Measurements from ENCODE around the gene CAMK2N2.

CAMK2N2 gene

GRCh38 chr3:184229394-184230080 is 31.8 kb downstream of the CAMK2N2 start, which contains the start of gene VWA5B2:
Gene VWA5B2, plus strand, starts transcription at chr3:184229585. Its CDS starts 944 bp downstream, at chr3:184230529.
- peaks cover 52% of the 10 kb centered on the region for H3K27me3 ChIP-seq
- peak within 1 kb of the TSS; percentile 63 for H3K9ac ChIP-seq
- H3K9me3 ChIP-seq: no peaks in the 10 kb centered on the region
- H4K20me1 ChIP-seq: peaks cover 34% of the 10 kb centered on the region
- H3K4me2 ChIP-seq: peak within 1 kb of the TSS; percentile 100
- no peaks in the 10 kb centered on the region for H3K36me3 ChIP-seq
- H3K27ac ChIP-seq: no peak within 1 kb of the TSS
- no peak for TF ChIP-seq Cebpa-rat (IDR thresholded peaks at IDR 0.05)
- peak within 1 kb of the TSS; percentile 80 for H3K4me3 ChIP-seq
- H3K4me1 ChIP-seq: peaks cover 52% of the 10 kb centered on the region

- Histone ChIP-seq H3K27me3 (peaks cover 52% of the 10 kb centered on the region), H3K27ac (no peak overlapping the region), H3K4me1 (peaks cover 42% of the 10 kb centered on the region), H3K9ac (no peak overlapping the region), H4K20me1 (peaks cover 34% of the 10 kb centered on the region), H3K36me3 (no peaks in the 10 kb centered on the region), H3K9me3 (no peaks in the 10 kb centered on the region), H3K4me3 (no peak overlapping the region; the same call in 1 of the 2 replicates), H3K4me2 (peak overlapping the region; percentile 100)
- TF ChIP-seq Cebpa-rat (IDR thresholded peaks at IDR 0.05): no peak
Measured at GRCh38 chr3:184228376-184229137, 32.8 kb downstream of the CAMK2N2 start.

- Histone ChIP-seq H3K4me2 (no peak overlapping the region), H3K27me3 (peaks cover 49% of the 10 kb centered on the region), H3K4me3 (no peak overlapping the region), H3K27ac (no peak overlapping the region), H4K20me1 (peaks cover 34% of the 10 kb centered on the region), H3K9me3 (no peaks in the 10 kb centered on the region), H3K9ac (no peak overlapping the region), H3K36me3 (no peaks in the 10 kb centered on the region), H3K4me1 (peaks cover 32% of the 10 kb centered on the region)
- TF ChIP-seq Cebpa-rat (IDR thresholded peaks at IDR 0.05): no peak
Measured at GRCh38 chr3:184227481-184227935, 33.8 kb downstream of the CAMK2N2 start.

GRCh38 chr3:184223946-184224345 is 37.4 kb downstream of the CAMK2N2 start:
- Histone ChIP-seq H3K4me3 (no peak overlapping the region), H3K4me1 (0 out of 2 replicates have a peak, but pooled peaks cover 7% of the 10 kb centered on the region), H3K4me2 (no peak overlapping the region), H3K36me3 (no peaks in the 10 kb centered on the region), H3K27me3 (peaks cover 14% of the 10 kb centered on the region), H4K20me1 (peaks cover 12% of the 10 kb centered on the region; the same call in 1 of the 2 replicates), H3K27ac (no peak overlapping the region), H3K9me3 (no peaks in the 10 kb centered on the region), H3K9ac (no peak overlapping the region)
- no peak for TF ChIP-seq Cebpa-rat (IDR thresholded peaks at IDR 0.05)

- H3K4me2 ChIP-seq: no peak overlapping the region
- no peak overlapping the region for H3K9ac ChIP-seq
- H3K27me3 ChIP-seq: no peaks in the 10 kb centered on the region
- H4K20me1 ChIP-seq: no peaks in the 10 kb centered on the region
- no peak for TF ChIP-seq Cebpa-rat (IDR thresholded peaks at IDR 0.05)
- no peaks in the 10 kb centered on the region for H3K36me3 ChIP-seq
- no peaks in the 10 kb centered on the region for H3K9me3 ChIP-seq
- H3K4me1 ChIP-seq: no peaks in the 10 kb centered on the region
- no peak overlapping the region for H3K4me3 ChIP-seq
- no peak overlapping the region for H3K27ac ChIP-seq
Measured at GRCh38 chr3:184222521-184222920, 38.8 kb downstream of the CAMK2N2 start.

GRCh38 chr3:184218814-184219213 is 42.5 kb downstream of the CAMK2N2 start:
- H3K4me3 ChIP-seq: no peak overlapping the region
- H3K27ac ChIP-seq: no peak overlapping the region
- H3K36me3 ChIP-seq: no peaks in the 10 kb centered on the region
- H3K4me1 ChIP-seq: no peaks in the 10 kb centered on the region
- no peak overlapping the region for H3K4me2 ChIP-seq
- H3K9ac ChIP-seq: no peak overlapping the region
- no peaks in the 10 kb centered on the region for H3K9me3 ChIP-seq
- TF ChIP-seq Cebpa-rat (IDR thresholded peaks at IDR 0.05): no peak
- no peaks in the 10 kb centered on the region for H4K20me1 ChIP-seq
- H3K27me3 ChIP-seq: no peaks in the 10 kb centered on the region

- no peak overlapping the region for H3K9ac ChIP-seq
- H3K27me3 ChIP-seq: no peaks in the 10 kb centered on the region
- H3K4me2 ChIP-seq: no peak overlapping the region
- no peaks in the 10 kb centered on the region for H3K4me1 ChIP-seq
- no peak overlapping the region for H3K27ac ChIP-seq
- no peaks in the 10 kb centered on the region for H3K36me3 ChIP-seq
- TF ChIP-seq Cebpa-rat (IDR thresholded peaks at IDR 0.05): no peak
- no peaks in the 10 kb centered on the region for H3K9me3 ChIP-seq
- H4K20me1 ChIP-seq: no peaks in the 10 kb centered on the region
- H3K4me3 ChIP-seq: no peak overlapping the region
Measured at GRCh38 chr3:184211718-184212117, 49.6 kb downstream of the CAMK2N2 start.

GRCh38 chr3:184211297-184211696 is 50.1 kb downstream of the CAMK2N2 start:
- Histone ChIP-seq H3K27me3 (no peaks in the 10 kb centered on the region), H4K20me1 (no peaks in the 10 kb centered on the region), H3K36me3 (no peaks in the 10 kb centered on the region), H3K9ac (no peak overlapping the region), H3K4me3 (no peak overlapping the region), H3K9me3 (no peaks in the 10 kb centered on the region), H3K4me1 (no peaks in the 10 kb centered on the region), H3K27ac (no peak overlapping the region), H3K4me2 (no peak overlapping the region)
- no peak for TF ChIP-seq Cebpa-rat (IDR thresholded peaks at IDR 0.05)

Data from BLaER1 (cell line).